NCI-H345 treated with DMSO at 0.1 percent for 48 hours (cell line): ENCODE results near the gene CUTC.

Experiments
- DNase-seq: peaks from one replicate; lab custom pipeline; 2025; ENCODE audit not compliant: unreplicated experiment; lab: John Stamatoyannopoulos, UW

The CUTC gene

GRCh38 chr10:99782447-99783286 lies 50.6 kb downstream of the CUTC start, which contains the start of gene ABCC2:
ABCC2 (plus strand) TSS chr10:99782640; CDS start chr10:99782845, 205 bp downstream.
- no peak for DNase-seq

DNA sequence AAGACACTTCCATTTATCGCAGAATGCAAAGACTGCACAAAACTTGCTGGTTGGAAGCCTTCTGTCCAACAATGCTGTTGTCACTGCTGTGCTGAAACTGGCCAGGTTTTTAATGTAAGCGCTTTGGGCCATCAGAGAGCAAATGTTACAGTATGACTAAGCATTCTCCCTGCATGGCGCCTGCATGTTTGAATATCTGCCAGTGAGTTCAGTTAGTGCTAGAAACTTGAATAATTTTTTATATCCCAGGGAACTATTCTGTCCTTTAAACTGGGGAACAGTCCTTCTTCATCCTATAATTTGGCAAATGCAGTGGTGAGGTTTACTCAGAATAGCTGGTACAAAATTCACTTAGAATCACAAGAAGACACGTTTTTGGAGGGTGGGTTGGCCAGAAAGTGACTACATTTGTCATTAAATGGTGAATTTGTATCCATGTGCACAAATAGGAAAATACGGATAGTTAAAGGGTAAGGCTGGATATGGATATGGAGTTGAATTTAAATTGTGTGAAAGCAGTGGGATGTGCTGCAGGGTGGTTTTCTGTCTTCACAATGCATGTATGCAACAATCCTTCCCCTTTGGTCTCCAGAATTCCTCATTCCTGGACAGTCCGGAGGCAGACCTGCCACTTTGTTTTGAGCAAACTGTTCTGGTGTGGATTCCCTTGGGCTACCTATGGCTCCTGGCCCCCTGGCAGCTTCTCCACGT lies 52.1 kb downstream of the CUTC start:
- DNase-seq = no peak

DNA sequence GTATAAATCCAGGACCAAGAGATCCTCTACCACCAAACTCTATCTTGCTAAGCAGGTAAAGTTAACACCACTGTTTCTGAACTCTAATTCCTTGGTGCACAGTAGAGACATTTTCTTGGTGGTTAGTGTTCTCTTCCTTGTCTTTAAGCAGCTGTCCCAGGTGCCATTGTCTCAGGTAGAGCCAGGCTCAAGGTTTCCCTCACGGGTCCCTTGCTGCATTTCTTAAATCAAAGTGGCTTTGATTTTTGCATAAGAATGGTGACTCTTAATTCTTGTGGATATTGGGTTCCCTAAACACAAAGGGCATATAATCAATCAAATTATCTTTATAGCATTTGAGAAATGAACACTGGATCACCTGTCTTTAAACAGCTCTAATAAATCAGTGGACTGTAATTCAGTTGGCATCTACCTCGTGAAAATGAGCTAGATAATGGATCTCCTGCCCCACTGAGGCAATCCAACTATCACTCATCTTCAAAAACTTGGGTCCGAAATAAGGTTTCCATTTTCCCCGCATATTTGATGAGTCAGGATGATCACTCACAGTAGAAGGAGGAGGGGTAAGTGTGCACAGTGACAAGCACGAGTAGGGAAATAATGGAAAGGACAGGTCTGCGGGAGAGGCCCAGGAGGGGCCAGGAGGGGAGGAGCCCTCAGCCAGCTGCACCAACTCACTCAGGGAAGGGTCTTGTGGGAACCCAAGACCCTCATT lies 52.9 kb downstream of the CUTC start:
- DNase-seq = no peak

DNA sequence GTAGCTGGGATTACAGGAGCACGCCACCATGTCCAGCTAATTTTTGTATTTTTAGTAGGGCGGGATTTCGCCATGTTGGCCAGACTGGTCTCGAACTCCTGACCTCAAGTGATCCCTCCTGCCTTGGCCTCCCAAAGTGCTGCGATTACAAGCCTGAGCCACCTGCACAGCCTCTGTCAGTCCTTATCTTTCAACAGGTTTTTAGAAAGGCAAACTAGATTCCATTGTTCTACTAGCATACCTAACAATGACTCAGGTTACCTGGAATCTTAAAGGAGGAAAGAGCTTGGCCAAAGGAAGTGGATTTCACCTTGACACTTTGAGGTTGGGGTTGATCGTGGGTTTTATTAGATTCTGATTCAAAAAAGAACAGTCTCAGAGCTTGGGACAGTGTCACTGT lies 53.6 kb downstream of the CUTC start:
- DNase-seq = no peak

DNA sequence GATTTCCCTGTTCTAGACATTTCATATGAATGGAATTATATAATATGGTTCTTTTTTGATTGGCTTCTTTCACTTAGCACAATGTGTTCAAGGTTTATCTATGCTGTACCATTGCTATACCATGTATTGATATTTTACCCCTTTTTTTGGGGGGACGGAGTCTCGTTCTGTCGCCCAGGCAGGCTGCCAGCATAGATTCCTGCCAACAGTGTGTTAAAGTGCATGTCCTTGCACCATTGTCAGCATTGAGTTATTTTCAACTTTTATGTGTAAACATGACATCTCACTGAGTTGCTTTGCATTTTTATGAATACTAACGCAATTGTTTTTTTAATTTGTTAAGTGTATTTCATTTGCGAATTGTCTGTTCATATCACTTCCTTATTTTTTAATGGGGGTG lies 55.3 kb downstream of the CUTC start:
- DNase-seq = no peak

DNA sequence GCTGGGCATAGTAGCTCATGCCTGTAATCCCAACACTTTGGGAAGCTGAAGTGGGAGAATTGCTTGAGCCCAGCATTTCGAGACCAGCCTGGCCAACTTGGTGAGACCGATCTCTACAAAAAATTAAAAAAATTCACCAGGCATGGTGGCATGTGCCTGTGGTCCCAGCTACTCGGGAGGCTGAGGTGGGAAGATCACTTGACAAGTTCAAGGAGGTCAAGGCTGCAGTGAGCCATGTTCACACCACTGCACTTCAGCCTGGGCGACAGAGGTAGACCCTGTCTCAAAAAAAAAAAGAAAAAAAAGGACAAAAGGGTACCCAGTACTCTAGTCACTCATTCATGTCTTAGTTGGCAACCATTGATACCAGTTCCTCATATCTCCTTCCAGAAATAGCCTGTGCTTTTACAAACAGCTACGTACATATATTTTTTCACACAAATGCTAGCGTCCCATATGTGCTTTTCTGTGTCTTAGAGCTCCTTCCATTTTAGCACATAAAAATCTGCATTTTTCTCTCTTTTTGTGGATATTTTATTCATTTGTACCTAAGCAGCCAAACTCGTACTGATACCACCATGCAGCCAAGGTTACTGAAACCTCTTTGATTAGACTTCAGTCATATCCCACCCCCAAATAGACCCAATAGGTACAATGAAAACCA lies 55.9 kb downstream of the CUTC start:
- DNase-seq = no peak

- no peak for DNase-seq
Measured at GRCh38 chr10:99788598-99789256, 56.7 kb downstream of the CUTC start.

- no peak for DNase-seq
Measured at GRCh38 chr10:99791831-99792230, 59.8 kb downstream of the CUTC start.

DNA sequence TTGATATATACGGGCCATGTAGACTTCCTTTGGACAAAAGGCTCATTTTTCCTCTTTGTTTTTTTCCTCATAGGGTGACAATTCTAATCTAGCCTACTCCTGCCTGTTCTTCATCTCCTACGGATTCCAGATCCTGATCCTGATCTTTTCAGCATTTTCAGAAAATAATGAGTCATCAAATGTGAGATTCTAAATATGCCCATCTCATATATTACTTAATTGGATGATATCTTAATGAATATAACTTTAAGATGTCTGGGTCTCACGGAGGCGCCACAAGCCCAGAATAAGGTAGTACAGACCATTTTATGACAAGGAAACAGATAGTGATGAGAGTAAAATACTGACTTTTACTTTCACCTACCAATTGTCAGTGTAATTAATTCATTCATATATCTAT lies 61.8 kb downstream of the CUTC start:
- DNase-seq = no peak

DNA sequence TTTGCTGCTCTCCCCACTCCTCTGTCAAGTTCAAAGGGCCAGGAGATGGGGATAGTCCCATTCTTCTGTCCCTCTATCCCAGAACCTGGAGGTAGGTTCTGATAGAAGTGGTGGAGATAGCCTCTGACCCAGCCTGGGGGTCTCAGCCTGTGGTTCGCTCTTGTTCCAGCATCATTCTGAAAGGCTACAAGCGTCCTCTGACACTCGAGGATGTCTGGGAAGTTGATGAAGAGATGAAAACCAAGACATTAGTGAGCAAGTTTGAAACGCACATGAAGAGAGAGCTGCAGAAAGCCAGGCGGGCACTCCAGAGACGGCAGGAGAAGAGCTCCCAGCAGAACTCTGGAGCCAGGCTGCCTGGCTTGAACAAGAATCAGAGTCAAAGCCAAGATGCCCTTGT lies 64.9 kb downstream of the CUTC start:
- DNase-seq = no peak

DNA sequence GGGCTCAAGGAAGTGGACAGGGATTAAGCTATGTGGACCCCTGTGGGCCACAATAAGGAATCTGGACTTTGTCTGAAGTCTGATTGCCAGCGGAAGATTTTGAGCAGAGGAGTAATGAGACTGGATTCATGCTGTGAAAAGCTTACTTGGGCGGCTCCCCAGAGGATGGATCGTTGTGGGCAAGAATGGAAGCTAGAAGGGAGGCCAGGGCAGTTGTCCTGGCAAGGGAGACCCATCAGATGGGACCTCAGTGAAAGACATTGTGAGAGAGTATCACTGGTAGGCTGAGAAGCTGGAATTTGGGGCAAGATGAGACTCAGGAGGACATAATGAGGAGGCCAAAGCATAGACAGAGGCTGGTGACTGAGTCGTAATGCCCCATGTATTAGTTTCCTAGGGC lies 66.0 kb downstream of the CUTC start:
- no peak for DNase-seq

- DNase-seq = no peak
Measured at GRCh38 chr10:99798920-99799319, 66.9 kb downstream of the CUTC start.

DNA sequence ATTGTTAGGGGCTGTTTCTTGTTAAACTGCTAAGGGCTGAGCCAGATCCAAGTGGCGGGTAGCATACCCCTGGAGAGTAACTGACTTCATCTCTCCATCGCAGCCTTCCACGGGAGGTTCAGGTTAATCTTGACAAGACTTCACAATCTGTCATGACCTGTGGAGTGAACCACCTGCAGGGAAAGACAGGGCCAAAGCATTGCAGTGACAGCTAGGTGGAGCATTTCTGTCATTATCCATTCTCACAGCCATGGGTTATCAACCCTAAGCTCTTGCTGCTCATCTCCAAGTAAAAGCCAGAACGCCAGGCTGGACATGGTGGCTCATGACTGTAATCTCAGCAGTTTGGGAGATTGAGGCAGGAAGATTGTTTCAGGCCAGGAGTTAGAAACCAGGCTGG lies 67.6 kb downstream of the CUTC start:
- DNase-seq = no peak

DNA sequence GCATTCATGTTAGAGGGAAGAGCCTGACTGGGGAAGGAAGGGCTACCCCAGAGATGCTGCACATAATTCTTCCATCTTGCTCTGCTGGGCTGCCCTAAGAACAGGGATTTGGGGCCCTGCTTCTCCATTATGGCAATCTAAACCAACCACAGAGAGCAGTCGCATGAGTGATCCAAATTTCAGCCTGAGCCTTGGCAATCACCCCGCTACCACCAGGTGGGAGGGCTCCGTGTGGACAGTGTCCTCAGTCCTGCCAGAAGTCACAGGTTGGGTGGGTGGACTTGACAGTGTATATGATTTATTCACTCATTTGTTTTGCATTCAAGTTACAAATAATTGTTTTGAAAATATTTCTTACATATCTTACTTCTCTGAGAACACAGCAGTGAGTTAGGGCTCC lies 72.4 kb downstream of the CUTC start:
- DNase-seq = no peak

GRCh38 chr10:99805190-99805589 lies 73.2 kb downstream of the CUTC start:
- DNase-seq = no peak
